ENCODE data around the gene TLR10. TPM values are rescaled to one million over a fixed set of nuclear protein-coding genes. Genes with fewer than 3 reads are reported as not detected.

Gene TLR10
- total and polyA plus RNA-seq, 10 donors = 29.6 to 81.4 (median 50.9) TPM

- Histone ChIP-seq H3K9me3 (peaks cover 0 to 25% (median 19%) of the 10 kb centered on the region in 8 donors), H3K36me3 (peaks cover 0 to 13% (median 2%) of the 10 kb centered on the region in 6 donors), H3K4me3 (no peak overlapping the region), H3K4me1 (peaks cover 4 to 23% (median 10%) of the 10 kb centered on the region in 6 donors), H3K27me3 (replicated peaks in 1 of 7) (no peaks in the 10 kb centered on the region), H3K27ac (peak overlapping the region in 3 of 8 donors; percentile 49 to 70 (median 61))
- intact Hi-C loops (cut with DNase I; ENCODE audit: low total_unique reads) = no loop called here
- WGBS, 5 donors = 75 to 89% (median 88%) methylated on average over 13 of the region's 13 CpGs
- TF ChIP-seq POLR2A (IDR thresholded peaks at IDR 0.05) (no peak), POLR2AphosphoS5 (IDR thresholded peaks at IDR 0.05) (no peak), CTCF (IDR thresholded peaks at IDR 0.05 in 8 of 11, conservative IDR thresholded peaks at IDR 0.05 in 3 of 11) (no peak)
- DNase-seq = no peak
Measured at GRCh38 chr4:38751341-38752010, 31.3 kb downstream of the TLR10 start.

DNA sequence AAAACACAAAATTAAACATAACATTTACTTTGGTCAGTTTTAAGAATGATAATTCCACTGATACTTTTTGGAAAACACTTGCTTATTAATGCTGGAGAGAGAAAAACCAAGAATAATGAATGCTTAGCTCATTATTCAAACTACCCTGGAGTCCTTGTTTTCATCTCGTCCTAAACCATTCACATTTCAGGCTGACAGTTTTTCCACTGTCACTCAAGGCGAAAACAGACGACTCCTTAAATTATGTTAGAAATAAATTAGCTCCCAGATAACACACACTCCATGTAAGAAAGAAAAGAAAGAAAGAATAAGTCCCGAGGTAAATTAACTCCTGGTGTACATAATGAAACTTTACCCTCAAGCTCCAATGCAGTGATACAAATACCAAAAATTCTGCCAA lies 33.5 kb downstream of the TLR10 start:
- Histone ChIP-seq H3K4me1 (peaks cover 4 to 27% (median 10%) of the 10 kb centered on the region in 6 donors), H3K4me3 (no peak overlapping the region), H3K9me3 (peaks cover 0 to 29% (median 22%) of the 10 kb centered on the region in 8 donors), H3K27me3 (replicated peaks in 1 of 7) (no peaks in the 10 kb centered on the region), H3K27ac (no peak overlapping the region), H3K36me3 (peaks cover 0 to 13% (median 2%) of the 10 kb centered on the region in 6 donors)
- WGBS, 5 donors = 85 to 92% (median 86%) methylated on average over 4 of the region's 4 CpGs
- no peak for DNase-seq
- no peak for TF ChIP-seq POLR2AphosphoS5 (IDR thresholded peaks at IDR 0.05)
- TF ChIP-seq POLR2A (IDR thresholded peaks at IDR 0.05) = no peak
- no peak for TF ChIP-seq CTCF (IDR thresholded peaks at IDR 0.05 in 8 of 11, conservative IDR thresholded peaks at IDR 0.05 in 3 of 11)
- intact Hi-C loops (cut with DNase I; ENCODE audit: low total_unique reads) = no loop called here

- intact Hi-C loops (cut with DNase I; ENCODE audit: low total_unique reads) = no loop called here
- no peak overlapping the region for H3K4me3 ChIP-seq
- no peak overlapping the region for H3K27ac ChIP-seq
- peaks cover 0 to 29% (median 22%) of the 10 kb centered on the region in 8 donors for H3K9me3 ChIP-seq
- H3K4me1 ChIP-seq = peaks cover 10 to 37% (median 19%) of the 10 kb centered on the region in 6 donors
- H3K36me3 ChIP-seq = peaks cover 0 to 13% (median 2%) of the 10 kb centered on the region in 6 donors
- no peaks in the 10 kb centered on the region for H3K27me3 ChIP-seq (replicated peaks in 1 of 7)
- no peak for TF ChIP-seq POLR2A (IDR thresholded peaks at IDR 0.05)
- TF ChIP-seq CTCF (IDR thresholded peaks at IDR 0.05 in 8 of 11, conservative IDR thresholded peaks at IDR 0.05 in 3 of 11) = no peak
- TF ChIP-seq POLR2AphosphoS5 (IDR thresholded peaks at IDR 0.05) = no peak
- no peak for DNase-seq
Measured at GRCh38 chr4:38747629-38748028, 35.2 kb downstream of the TLR10 start.

- Histone ChIP-seq H3K27me3 (replicated peaks in 1 of 7) (no peaks in the 10 kb centered on the region), H3K4me3 (no peak overlapping the region), H3K9me3 (peaks cover 0 to 29% (median 22%) of the 10 kb centered on the region in 8 donors), H3K27ac (no peak overlapping the region), H3K4me1 (peaks cover 7 to 19% (median 10%) of the 10 kb centered on the region in 6 donors), H3K36me3 (peaks cover 0 to 13% (median 2%) of the 10 kb centered on the region in 6 donors)
- TF ChIP-seq CTCF (IDR thresholded peaks at IDR 0.05 in 8 of 11, conservative IDR thresholded peaks at IDR 0.05 in 3 of 11) (no peak), POLR2A (IDR thresholded peaks at IDR 0.05) (no peak), POLR2AphosphoS5 (IDR thresholded peaks at IDR 0.05) (no peak)
- WGBS, 5 donors = 84 to 95% (median 94%) methylated on average over 5 of the region's 5 CpGs
- DNase-seq = no peak
- intact Hi-C loops (cut with DNase I; ENCODE audit: low total_unique reads) = no loop called here
Measured at GRCh38 chr4:38745881-38746280, 36.9 kb downstream of the TLR10 start.
